Inflammatory macrophage treated with lipopolysaccharide for 4 hours (primary cell): ENCODE measurements around the gene KIR3DL3.
"Not testable (repeated sequence)": the region's sequence is repeated elsewhere in the genome, so short reads cannot be mapped to it uniquely, and the experiment has no call there.

ENCODE experiments used
- DNase-seq: peaks from one replicate; pipeline ENCODE4 v3.0.0-alpha.2; 2020

Gene KIR3DL3

DNA sequence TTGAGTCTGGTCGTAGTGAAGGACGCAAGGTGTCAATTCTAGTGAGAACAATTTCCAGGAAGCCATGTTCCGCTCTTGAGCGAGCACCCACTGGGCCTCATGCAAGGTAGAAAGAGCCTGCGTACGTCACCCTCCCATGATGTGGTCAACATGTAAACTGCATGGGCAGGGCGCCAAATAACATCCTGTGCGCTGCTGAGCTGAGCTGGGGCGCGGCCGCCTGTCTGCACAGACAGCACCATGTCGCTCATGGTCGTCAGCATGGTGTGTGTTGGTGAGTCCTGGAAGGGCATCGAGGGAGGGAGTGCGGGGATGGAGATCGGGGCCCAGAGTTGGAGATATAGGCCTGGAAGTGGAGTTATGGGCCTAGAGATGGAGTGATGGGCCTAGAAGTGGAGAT lies 14.1 kb downstream of the KIR3DL3 start, which contains the start of gene KIR2DL3:
KIR2DL3 (plus strand) TSS at position 208 of the 400 bp plus-strand sequence; CDS start at position 241, 33 bp downstream.
- DNase-seq = not testable (repeated sequence)

DNA sequence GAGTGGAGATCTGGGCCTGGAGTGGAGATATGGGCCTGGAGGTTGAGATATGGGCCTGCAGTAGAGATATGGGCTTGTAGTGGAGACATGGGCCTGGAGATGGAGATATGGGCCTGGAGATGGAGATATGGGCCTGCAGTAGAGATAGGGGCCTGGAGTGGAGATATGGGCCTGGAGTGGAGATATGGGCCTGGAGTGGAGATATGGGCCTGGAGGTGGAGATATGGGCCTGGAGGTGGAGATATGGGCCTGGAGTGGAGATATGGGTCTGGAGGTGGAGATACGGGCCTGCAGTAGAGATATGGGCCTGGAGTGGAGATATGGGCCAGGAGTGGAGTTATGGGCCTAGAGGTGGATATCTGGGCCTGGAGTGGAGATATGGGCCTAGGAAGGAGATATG lies 14.5 kb downstream of the KIR3DL3 start:
- DNase-seq = no peak

DNA sequence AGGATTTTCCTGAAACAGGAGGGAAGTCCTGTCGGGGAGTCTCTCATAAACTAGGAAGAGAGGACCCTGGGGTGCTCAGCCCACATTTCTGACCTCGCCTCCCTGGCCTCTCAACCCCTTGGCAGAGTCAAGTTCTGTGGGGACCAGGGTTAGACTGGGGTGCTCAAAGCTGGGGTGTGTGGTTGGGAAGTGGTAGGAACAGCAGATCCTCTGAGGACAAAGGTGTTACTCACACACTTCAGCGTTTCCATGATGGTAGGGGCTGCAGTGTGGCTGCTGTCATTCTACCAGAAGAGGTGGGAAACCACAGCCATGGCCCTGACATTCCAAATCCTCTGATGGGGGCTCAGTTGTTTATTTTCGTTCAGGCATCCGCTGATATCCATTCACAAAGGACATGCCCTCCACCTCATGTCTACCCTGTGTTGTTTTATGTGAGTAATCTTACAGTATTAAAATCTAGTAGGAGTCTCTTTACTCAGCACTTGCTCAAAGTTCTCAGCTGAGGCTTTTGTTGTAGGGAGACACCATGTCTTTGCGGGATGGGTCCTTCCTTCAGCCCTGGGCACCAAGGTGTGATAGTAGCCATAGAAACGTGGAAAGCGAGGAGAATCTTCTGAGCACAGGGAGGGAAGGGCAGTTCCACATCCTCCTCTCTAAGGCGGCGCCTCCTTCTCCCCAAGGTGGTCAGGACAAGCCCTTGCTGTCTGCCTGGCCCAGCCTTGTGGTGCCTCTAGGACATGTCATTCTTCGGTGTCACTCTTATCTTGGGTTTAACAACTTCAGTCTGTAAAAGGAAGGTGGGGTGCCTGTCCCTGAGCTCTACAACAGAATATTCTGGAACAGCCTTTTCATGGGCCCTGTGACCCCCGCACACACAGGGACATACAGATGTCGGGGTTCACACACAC lies 15.6 kb downstream of the KIR3DL3 start:
- no peak for DNase-seq

DNA sequence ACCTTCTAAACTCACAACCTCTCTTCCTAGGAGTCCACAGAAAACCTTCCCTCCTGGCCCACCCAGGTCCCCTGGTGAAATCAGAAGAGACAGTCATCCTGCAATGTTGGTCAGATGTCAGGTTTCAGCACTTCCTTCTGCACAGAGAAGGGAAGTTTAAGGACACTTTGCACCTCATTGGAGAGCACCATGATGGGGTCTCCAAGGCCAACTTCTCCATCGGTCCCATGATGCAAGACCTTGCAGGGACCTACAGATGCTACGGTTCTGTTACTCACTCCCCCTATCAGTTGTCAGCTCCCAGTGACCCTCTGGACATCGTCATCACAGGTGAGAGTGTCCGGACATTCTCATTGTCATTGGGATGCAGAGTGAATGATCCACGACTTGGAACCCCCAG lies 17.7 kb downstream of the KIR3DL3 start:
- not testable (repeated sequence) for DNase-seq

DNA sequence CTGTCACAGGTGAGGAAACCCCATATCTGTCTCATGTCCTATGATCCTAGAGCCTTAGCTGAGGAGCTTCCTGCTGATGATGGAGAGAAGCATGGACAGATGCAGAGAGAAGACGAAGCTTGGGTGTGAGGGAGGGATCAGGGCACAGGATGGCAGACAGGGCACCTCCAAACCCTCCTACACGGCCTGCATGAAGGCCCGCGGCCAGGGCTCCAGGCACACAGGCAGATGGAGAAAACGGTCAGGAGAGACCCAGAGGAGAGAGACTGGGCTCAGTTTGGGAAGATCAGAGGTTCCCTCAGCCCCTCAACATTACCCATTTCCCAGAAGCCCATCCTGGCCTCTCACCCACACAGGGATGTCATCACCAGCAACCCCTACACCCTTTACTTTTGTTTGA lies 19.8 kb downstream of the KIR3DL3 start:
- DNase-seq = not testable (repeated sequence)

DNA sequence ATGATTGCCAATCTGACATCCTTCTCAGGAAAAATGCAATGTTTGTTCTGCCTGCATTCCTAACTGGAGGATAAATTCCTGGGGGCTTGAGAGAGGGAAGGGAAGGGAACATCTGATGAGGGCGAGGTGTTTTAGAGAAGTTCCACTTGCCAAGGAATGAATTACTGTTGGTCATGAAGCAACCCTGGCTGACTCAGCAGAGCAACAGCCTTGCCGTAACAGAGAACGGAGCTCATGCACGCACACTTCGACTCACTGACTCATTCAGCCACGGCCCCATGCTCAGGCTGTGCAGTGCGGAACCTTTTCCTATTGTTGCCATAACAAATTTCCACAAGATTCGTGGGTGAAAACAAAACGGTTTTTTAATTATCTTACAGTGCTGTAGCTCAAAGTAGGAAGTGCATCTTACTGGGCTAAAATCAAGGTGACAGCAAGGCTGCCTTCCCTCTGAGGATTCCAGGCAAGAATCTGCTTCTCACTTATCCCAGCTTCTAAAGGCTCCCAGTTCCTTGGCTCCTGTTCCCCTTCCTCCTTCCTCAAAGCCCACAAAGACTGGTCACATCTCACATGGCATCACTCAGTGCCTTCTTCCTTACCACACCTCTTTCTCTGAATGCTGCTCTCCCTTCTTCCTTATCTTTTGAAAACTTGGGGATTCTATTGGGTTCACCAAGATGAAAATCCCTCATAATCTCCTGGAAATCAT lies 23.5 kb downstream of the KIR3DL3 start:
- DNase-seq = peak; percentile 90

DNA sequence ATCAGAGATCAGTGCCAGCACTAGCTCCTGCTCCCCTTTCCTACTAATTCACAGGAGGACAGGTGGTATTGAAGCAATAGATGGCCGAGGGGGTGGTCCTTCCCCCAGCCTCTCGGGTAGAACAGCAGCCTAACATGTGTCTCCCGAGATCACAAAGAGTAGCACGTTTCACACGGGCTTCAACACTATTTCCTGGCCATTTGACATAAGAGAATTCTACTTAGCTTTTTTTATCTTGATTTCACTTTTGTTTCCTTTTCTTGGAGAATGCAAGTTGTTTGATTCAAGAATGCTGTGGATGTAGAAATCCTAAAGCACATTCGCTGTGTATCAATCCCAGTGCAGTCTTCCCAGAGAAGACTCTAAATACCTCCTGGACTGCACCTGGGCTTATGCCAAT lies 26.0 kb downstream of the KIR3DL3 start:
- peak; percentile 81 for DNase-seq

DNA sequence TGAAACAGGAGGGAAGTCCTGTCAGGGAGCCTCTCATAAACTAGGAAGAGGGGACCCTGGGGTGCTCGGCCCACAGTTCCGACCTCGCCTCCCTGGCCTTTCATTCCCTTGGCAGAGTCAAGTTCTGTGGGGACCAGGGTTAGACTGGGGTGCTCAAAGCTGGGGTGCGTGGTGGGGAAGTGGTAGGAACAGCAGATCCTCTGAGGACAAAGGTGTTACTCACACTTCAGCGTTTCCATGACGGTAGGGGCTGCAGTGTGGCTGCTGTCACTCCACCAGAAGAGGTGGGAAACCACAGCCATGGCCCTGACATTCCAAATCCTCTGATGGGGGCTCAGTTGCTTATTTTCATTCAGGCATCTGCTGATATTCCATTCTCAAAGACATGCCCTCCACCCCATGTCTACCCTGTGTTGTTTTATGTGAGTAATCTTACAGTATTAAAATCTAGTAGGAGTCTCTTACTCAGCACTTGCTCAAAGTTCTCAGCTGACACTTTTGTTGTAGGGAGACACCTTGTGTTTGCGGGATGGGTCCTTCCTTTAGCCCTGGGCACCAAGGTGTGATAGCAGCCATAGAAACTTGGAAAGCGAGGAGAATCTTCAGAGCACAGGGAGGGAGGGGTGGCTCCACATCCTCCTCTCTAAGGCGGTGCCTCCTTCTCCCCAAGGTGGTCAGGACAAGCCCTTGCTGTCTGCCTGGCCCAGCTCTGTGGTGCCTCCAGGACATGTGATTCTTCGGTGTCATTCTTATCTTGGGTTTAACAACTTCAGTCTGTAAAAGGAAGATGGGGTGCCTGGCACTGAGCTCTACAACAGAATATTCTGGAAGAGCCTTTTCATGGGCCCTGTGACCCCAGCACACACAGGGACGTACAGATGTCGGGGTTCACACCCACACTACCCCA lies 32.2 kb downstream of the KIR3DL3 start:
- not testable (repeated sequence) for DNase-seq

DNA sequence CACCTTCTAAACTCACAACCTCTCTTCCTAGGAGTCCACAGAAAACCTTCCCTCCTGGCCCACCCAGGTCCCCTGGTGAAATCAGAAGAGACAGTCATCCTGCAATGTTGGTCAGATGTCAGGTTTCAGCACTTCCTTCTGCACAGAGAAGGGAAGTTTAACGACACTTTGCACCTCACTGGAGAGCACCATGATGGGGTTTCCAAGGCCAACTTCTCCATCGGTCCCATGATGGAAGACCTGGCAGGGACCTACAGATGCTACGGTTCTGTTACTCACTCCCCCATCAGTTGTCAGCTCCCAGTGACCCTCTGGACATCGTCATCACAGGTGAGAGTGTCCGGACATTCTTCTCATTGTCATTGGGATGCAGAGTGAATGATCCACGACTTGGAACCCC lies 34.3 kb downstream of the KIR3DL3 start:
- not testable (repeated sequence) for DNase-seq

DNA sequence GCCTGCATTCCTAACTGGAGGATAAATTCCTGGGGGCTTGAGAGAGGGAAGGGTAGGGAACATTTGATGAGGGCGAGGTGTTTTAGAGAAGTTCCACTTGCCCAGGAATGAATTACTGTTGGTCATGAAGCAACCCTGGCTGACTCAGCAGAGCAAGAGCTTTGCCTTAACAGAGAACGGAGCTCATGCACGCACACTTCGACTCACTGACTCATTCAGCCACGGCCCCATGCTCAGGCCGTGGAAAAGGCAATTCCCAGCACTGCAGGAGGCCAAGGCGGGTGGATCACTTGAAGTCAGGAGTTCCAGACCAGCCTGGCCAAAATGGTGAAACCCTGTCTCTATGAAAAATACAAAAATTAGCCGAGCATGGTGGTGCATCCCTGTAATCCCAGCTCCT lies 40.0 kb downstream of the KIR3DL3 start:
- DNase-seq = peak; percentile 83

DNA sequence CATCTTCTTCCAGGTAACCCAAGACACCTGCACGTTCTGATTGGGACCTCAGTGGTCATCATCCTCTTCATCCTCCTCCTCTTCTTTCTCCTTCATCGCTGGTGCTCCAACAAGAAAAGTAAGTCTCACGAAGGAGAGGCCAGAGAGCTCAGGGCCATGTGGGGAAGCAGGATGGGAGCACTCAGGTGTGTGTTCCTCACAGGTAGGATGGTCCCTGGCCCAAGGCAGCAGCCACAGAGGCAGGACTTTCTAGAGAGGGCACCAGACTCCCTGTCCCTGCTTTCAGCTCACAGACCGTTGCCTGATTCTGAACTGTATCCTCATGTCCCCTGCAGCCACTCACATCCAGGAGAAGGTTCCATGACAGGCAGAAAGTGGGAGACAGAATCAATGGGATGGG lies 42.2 kb downstream of the KIR3DL3 start:
- not testable (repeated sequence) for DNase-seq

DNA sequence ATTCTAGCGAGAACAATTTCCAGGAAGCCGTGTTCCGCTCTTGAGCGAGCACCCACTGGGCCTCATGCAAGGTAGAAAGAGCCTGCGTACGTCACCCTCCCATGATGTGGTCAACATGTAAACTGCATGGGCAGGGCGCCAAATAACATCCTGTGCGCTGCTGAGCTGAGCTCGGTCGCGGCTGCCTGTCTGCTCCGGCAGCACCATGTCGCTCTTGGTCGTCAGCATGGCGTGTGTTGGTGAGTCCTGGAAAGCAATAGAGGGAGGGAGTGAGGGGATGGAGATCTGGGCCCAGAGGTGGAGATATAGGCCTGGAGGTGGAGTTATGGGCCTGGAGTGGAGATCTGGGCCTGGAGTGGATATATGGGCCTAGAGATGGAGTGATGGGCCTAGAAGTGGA lies 45.4 kb downstream of the KIR3DL3 start, which contains the start of gene KIR2DL1:
KIR2DL1 (plus strand) TSS at position 148 of the 400 bp plus-strand sequence; CDS start at position 206, 58 bp downstream.
- DNase-seq = not testable (repeated sequence)

DNA sequence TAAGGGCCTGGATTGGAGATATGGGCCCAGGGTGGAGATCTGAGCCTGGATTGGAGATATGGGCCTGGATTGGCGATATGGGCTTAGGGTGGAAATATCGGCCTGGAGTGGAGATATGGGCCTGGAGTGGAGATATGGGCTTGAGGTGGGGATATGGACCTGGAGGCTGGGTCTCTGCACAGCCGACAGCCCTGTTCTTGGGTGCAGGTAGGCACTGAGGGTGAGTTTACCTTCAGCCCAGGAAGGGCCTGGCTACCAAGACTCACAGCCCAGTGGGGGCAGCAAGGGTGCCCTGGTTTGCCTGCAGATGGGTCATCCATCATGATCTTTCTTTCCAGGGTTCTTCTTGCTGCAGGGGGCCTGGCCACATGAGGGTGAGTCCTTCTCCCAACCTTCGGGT lies 46.3 kb downstream of the KIR3DL3 start:
- not testable (repeated sequence) for DNase-seq

DNA sequence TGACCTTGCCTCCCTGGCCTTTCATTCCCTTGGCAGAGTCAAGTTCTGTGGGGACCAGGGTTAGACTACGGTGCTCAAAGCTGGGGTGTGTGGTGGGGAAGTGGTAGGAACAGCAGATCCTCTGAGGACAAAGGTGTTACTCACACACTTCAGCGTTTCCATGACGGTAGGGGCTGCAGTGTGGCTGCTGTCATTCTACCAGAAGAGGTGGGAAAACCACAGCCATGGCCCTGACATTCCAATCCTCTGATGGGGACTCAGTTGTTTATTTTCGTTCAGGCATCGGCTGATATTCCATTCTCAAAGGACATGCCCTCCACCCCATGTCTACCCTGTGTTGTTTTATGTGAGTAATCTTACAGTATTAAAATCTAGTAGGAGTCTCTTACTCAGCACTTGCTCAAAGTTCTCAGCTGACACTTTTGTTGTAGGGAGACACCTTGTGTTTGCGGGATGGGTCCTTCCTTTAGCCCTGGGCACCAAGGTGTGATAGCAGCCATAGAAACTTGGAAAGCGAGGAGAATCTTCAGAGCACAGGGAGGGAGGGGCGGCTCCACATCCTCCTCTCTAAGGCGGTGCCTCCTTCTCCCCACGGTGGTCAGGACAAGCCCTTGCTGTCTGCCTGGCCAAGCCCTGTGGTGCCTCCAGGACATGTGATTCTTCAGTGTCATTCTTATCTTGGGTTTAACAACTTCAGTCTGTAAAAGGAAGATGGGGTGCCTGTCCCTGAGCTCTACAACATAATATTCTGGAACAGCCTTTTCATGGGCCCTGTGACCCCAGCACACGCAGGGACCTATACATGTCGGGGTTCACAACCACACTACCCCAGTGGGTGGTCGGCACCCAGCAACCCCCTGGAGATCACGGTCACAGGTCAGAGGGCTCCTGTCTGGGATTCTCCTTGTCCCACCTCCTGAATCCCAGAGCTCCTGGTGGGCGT lies 47.0 kb downstream of the KIR3DL3 start:
- DNase-seq = not testable (repeated sequence)

DNA sequence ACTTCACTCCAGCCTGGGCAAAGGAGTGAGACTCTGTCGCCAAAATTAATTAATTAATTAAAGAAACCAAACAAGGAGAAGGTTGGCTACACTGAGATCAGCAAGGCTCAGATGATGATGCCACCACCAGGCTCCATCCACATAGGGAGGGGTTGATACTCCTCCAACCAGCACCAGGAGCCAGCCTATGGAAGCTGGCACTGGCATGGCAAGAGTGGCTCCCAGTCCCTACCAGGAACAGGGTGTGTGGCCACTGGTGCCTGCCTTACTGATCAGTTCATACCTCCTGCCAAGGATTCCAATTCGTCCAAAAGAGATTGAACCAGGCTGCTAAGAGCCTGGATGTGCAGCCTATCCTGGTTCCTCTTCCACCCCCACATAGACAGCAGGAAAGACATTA lies 48.4 kb downstream of the KIR3DL3 start:
- not testable (repeated sequence) for DNase-seq

DNA sequence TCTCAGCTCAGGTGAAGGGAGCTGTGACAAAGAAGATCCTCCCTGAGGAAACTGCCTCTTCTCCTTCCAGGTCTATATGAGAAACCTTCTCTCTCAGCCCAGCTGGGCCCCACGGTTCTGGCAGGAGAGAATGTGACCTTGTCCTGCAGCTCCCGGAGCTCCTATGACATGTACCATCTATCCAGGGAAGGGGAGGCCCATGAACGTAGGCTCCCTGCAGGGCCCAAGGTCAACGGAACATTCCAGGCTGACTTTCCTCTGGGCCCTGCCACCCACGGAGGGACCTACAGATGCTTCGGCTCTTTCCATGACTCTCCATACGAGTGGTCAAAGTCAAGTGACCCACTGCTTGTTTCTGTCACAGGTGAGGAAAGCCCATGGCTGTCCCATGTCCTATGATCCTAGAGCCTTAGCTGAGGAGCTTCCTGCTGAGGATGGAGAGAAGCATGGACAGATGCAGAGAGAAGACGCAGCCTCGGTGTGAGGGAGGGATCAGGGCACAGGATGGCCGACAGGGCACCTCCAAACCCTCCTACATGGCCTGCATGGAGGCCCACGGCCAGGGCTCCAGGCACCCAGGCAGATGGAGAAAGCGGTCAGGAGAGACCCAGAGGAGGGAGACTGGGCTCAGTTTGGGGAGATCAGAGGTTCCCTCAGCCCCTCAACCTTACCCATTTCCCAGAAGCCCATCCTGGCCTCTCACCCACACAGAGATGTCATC lies 51.0 kb downstream of the KIR3DL3 start:
- not testable (repeated sequence) for DNase-seq

DNA sequence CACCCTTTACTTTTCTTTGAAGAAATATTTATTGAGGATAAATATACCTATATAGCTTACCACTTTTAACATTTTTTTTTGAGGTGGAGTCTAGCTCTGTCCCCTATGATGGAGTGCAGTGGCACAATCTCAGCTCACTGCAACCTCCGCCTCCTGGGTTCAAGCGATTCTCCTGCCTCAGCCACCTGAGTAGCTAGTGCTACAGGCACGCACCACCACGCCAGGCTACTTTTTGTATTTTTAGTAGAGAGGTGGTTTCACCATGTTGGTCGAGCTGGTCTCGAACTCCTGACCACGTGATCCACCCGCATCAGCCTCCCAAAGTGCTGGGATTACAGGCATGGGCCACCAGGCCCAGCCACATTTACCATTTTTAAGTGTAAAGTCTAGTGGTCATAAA lies 51.6 kb downstream of the KIR3DL3 start:
- not testable (repeated sequence) for DNase-seq

DNA sequence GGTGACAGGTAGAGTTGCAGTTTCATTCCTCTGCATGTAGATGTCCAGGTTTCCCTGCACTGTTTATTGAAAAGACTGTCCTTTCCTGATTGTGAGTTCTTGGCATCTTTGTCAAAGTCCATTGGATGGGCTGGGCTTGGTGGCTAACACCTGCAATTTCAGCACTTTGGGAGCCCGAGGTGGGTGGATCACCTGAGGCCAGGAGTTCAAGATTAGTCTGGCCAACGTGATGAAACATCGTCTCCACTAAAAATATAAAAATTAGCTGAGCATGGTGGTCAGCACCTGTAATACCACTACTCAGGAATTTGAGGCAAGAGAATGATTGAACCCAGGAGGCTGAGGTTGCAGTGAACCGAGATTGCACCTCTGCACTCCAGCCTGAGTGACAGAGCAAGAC lies 53.6 kb downstream of the KIR3DL3 start:
- not testable (repeated sequence) for DNase-seq

DNA sequence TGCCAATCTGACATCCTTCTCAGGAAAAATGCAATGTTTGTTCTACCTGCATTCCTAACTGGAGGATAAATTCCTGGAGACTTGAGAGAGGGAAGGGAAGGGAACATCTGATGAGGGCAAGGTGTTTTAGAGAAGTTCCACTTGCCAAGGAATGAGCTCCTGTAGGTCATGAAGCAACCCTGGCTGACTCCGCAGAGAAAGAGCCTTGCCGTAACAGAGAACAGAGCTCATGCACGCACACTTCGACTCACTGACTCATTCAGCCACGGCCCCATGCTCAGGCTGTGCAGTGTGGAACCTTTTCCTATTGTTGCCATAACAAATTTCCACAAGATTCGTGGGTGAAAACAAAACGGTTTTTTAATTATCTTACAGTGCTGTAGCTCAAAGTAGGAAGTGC lies 54.7 kb downstream of the KIR3DL3 start:
- peak; percentile 82 for DNase-seq

DNA sequence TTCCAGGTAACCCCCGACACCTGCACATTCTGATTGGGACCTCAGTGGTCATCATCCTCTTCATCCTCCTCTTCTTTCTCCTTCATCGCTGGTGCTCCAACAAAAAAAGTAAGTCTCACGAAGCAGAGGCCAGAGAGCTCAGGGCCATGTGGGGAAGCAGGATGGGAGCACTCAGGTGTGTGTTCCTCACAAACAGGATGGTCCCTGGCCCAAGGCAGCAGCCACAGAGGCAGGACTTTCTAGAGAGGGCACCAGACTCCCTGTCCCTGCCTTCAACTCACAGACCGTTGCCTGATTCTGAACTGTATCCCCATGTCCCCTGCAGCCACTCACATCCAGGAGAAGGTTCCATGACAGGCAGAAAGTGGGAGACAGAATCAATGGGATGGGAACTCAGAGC lies 58.7 kb downstream of the KIR3DL3 start:
- DNase-seq = not testable (repeated sequence)
